Activated CD8-positive, alpha-beta memory T cell treated with anti-CD3 and anti-CD28 coated beads for 1 hour (primary cell): ENCODE data around the gene PPP4R3A.
"Not testable (repeated sequence)": the region's sequence is repeated elsewhere in the genome, so short reads cannot be mapped to it uniquely, and the experiment has no call there.

ENCODE experiments used
- DNase-seq, 2 donors: peaks; one replicate each; pipeline ENCODE4 v3.0.0-alpha.2; 2020; ENCODE audit warnings: low read depth in 1 of 2; ENCODE audit errors: extremely low read depth in 1 of 2

PPP4R3A gene

DNA sequence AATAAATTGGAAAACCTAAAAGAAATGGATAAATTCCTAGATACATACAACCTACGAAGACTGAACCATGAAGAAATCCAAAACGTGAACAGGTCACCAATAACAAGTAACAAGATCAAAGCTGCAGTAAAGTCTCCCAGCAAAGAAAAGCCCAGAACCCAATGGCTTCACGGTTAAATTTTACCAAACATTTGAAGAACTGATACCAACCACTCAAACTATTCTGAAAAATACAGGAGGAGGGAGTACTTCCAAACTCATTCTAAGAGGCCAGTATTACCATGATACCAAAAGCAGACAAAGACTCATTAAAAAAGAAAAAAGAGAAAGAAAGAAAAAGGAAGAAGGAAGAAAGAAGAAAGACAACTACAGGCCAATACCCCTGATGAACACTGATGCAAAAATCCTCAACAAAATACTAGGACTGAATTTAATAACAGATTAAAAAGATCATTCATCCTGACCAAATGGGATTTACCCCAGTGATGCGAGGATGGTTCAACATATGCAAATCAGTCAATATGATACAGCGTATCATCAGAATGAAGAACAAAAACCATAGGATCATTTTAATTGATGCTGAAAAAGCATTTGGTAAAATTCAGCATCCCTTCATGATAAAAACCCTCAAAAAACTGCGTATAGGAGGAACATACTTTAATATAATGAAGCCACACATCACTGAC lies 65.6 kb downstream of the PPP4R3A start:
- DNase-seq, result no peak

DNA sequence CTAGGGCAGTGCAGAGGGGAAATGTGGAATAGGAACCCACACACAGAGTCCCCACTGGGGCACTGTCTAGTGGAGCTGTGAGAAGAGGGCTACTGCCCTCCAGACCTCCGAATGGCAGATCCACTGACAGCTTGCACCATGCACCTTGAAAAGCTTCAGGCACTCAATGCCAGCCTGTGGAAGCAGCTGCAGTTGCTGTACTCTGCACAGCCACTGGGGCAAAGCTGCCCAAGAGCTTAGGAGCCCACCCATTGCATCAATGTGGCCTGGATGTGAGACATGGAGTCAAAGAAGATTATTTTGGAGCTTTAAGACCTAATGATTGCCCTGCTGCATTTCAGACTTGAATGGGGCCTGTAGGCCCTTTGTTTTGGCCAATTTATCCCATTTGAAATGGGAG lies 70.8 kb downstream of the PPP4R3A start:
- DNase-seq, result no peak

DNA sequence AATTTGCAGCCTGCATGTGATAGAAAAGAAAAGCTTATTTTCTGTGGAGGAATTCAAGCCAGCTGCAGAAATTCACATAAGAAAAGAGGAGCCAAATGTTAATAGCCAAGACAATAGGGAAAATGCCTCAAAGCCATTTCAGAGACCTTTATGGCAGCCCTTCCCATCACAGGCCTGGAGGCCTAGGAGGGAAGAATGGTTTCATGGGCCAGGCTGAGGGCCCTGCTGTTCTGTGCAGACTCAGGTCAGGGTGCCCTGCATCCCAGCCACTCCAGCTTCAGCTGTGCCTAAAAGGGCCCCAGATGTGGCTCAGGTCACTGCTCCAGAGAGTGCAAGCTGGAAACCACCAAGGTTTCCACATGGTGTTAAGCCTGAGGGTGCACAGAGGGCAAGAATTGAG lies 71.3 kb downstream of the PPP4R3A start:
- no peak for DNase-seq

- DNase-seq, result not testable (repeated sequence)
These were observed 73.8 kb downstream of the PPP4R3A start for GRCh38 chr14:91436266-91436665.

- DNase-seq, result no peak
These were observed 80.7 kb downstream of the PPP4R3A start for GRCh38 chr14:91429385-91429784.

DNA sequence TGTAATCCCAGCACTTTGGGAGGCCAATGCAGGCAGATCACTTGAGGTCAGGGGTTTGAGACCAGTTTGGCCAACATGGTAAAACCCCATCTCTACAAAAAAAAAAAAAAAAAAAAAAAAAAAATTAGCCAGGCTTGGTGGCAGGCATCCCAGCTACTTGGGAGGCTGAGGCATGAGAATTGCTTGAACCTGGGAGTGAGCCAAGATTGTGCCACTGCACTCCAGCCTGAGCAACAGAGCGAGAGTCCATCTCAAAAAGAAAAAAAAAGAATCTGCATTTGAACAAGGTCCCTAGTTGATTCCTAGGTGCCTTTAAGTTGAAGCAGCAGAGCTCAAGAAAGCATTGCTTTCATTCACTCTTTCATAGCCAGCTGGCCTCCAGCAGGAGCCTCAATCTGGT lies 81.2 kb downstream of the PPP4R3A start:
- DNase-seq, result not testable (repeated sequence)

- DNase-seq, result not testable (repeated sequence)
These were observed 84.6 kb downstream of the PPP4R3A start for GRCh38 chr14:91425531-91425944.

GRCh38 chr14:91424813-91425530 lies 85.1 kb downstream of the PPP4R3A start:
- DNase-seq, result no peak

DNA sequence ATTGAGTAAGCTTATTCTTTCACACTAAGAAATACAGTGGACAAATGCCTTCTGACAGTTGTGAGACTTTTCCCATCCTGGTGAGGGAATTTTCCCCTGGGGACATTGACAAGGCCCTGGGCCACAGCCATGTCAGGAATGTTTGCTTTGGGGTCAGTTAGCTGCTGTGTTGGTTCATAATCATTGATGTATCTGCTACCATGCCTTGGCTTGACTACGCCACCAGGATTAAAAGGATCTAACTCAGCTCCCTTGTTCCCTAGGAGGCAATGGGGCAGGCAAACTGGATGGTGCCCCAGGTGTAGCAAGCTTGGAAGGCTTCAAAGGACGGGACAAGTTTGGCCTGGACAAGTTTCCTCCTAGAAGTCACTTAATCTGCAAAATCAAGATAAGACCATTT lies 89.4 kb downstream of the PPP4R3A start:
- DNase-seq, result no peak

GRCh38 chr14:91419451-91419850 lies 90.7 kb downstream of the PPP4R3A start:
- DNase-seq, result no peak

DNA sequence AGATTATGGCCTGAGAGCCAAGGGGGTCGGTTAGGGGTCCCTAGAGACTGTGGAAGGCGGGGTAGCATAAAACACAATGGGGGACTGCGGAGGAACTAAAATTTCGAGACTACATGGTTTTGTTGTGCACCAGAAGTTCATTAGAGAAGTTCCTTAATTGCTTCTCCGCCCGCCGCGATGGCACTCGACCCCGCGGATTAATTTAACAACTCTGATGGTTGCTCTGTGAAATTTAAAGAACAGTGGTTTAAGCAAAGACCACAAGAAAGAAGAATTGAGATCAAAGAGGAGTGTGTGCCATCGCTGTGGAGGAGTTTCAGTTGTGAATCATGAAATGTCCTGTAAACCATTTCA lies 91.1 kb downstream of the PPP4R3A start:
- DNase-seq, result no peak

DNA sequence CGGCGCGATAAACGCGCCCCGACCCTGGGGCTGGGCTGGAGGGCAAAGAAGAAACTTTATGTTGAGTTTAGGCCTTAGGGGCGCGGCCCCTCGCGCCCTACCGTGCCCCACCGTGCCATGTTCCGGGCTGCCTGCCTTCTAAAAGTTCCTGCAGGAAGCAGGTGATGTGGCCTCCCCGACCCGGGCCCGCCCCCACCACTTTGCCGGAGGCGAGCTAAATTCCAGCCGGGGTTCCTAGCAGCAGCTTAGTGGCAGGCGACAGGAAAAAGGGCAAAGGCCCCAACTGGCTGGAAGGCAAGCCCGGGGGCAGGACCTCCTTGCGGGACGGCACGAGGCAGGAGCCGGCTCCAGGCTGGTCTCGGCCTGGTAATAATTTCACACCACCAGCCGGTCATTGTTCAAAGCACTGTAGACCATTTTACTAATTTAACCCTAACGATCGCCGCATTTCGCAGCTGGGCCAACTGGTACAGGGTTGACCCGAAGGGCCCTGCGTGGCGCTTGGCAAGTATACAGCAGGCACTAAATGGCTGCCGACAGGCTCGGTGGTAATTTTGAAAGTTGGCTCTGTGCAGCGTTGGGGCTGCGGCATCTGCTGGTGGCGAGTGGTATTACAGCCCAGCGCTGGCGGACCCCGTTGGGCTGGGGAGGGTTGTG lies 91.6 kb downstream of the PPP4R3A start:
- DNase-seq, result peak in 1 of 2 donors; percentile 74

DNA sequence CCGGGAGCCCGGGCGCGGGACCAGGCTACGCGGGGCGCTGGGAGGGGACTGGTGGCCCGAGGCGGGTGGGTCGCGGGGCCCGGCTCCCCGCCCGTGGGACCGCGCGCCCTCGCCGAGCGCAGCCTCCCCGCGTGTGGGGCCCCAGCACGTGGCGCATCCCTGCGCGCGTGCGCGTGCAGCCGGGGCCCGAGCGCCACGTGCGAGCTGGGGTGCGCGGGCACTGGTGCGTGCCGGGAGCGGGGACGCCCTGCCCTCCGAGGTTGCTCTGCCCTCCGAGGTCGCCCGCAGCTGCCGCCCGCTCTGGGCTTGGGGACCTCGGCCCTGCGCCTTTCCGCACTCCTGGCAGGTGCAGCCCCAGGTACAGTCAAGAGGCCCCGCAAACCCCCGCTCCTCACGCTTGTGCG lies 92.1 kb downstream of the PPP4R3A start:
- DNase-seq, result peak in 1 of 2 donors; percentile 42

DNA sequence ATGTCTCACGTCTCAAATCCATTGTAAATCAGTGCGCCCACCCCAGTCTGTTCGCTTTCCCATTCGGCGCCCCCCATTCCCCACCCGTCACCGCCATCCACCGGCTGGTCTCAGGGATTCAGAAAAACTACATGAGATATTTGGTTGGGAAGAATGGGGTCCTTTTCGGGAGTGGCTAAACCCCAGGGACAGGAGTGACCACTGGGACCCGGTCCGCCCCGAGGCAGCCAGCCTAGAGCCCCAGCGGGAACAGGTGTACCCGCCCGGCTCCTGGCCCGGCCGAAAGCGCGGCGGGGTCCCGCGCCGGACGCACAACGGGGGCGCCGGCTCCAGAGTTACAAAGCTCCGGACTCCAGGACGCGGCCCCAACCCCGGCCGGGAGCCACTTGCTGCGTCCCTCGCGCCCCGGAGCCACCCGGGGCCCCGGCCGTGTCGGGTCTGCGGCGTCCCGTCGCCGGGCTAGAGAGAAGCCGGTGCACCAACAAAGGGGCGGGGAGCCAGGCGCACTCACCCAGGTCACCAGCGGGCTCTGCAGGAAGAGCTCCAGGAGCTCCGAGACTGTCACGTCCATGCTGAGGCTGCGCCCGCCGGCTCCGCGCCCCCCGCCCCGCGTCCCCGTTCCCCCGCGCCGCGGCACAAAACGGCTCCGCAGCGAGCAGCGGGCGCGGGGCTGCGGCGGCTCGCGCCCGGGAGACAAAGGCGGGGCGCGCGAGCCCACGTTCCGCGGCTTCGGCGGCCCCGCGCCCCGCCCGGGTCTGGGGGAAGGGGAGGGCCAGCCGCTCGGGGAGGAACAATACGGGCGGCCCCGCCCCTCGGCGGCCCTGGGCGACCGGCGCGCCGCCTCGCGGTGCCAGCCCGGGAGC lies 92.8 kb downstream of the PPP4R3A start, which contains the start of gene CCDC88C:
Gene CCDC88C, minus strand, starts transcription at position 701 of the 863 bp plus-strand sequence. Its CDS starts 130 bp downstream, at position 571.
- DNase-seq, result peak in 1 of 2 donors; percentile 70

DNA sequence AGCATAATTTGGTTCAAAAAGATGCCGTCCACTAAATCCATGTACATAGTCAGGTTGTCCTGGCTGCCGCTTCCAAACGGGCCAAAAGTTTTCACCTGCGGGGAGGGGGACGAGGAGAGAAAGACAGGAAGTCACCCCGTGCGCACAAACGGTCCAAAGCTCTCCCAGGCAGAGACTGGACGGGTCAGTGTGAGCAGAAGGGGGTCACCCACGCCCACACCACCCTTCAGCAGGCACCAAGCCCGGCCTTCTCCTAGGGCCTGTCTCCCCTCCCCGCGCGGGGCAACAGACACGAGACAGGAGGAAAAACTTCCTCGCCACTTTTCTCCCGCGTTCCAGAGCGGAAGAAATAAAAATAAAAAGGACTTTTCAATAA lies 93.4 kb downstream of the PPP4R3A start:
- no peak for DNase-seq

GRCh38 chr14:91415794-91416743 lies 94.0 kb downstream of the PPP4R3A start:
- DNase-seq, result peak in 1 of 2 donors; percentile 38

GRCh38 chr14:91414475-91414833 lies 95.7 kb downstream of the PPP4R3A start:
- no peak for DNase-seq

- DNase-seq, result no peak
These were observed 96.3 kb downstream of the PPP4R3A start for GRCh38 chr14:91413547-91414474.

GRCh38 chr14:91412939-91413338 lies 97.2 kb downstream of the PPP4R3A start:
- DNase-seq, result no peak
